ENCODE measurements around the gene ARPC5L.
"Not testable (repeated sequence)": the region's sequence is repeated elsewhere in the genome, so short reads cannot be mapped to it uniquely, and the experiment has no call there.

Gene ARPC5L

GRCh38 chr9:124861342-124862229, at the start of gene ARPC5L, which contains the start of gene RPL35:
Gene ARPC5L (plus strand): TSS chr9:124862130. CDS start chr9:124869291, 7,161 bp downstream.
Gene RPL35 (minus strand): TSS chr9:124861957. CDS start chr9:124861912, 45 bp downstream.
- peak; percentile 89 for DNase-seq (ENCODE audit: low spot score)

GRCh38 chr9:124812441-124812876, 49.5 kb upstream of the ARPC5L start:
- no peak for DNase-seq (ENCODE audit: low spot score)

- DNase-seq (ENCODE audit: low spot score) = no peak
Measured at GRCh38 chr9:124813041-124813440, 48.9 kb upstream of the ARPC5L start.

GRCh38 chr9:124813501-124814163, 48.3 kb upstream of the ARPC5L start:
- DNase-seq (ENCODE audit: low spot score) = no peak

- no peak for DNase-seq (ENCODE audit: low spot score)
Measured at GRCh38 chr9:124814164-124814535, 47.8 kb upstream of the ARPC5L start.

GRCh38 chr9:124815601-124816000, 46.3 kb upstream of the ARPC5L start:
- DNase-seq (ENCODE audit: low spot score) = no peak

GRCh38 chr9:124818431-124819281, 43.3 kb upstream of the ARPC5L start:
- no peak for DNase-seq (ENCODE audit: low spot score)

GRCh38 chr9:124820698-124821623, 41.0 kb upstream of the ARPC5L start:
- DNase-seq (ENCODE audit: low spot score) = no peak

GRCh38 chr9:124828489-124829333, 33.2 kb upstream of the ARPC5L start:
- no peak for DNase-seq (ENCODE audit: low spot score)

- no peak for DNase-seq (ENCODE audit: low spot score)
Measured at GRCh38 chr9:124829334-124829669, 32.6 kb upstream of the ARPC5L start.

GRCh38 chr9:124830593-124830992, 31.3 kb upstream of the ARPC5L start:
- no peak for DNase-seq (ENCODE audit: low spot score)

GRCh38 chr9:124831642-124832364, 30.1 kb upstream of the ARPC5L start:
- no peak for DNase-seq (ENCODE audit: low spot score)

- DNase-seq (ENCODE audit: low spot score) = no peak
Measured at GRCh38 chr9:124834591-124834990, 27.3 kb upstream of the ARPC5L start.

GRCh38 chr9:124835026-124835557, 26.8 kb upstream of the ARPC5L start:
- DNase-seq (ENCODE audit: low spot score) = no peak

GRCh38 chr9:124838132-124838531, 23.8 kb upstream of the ARPC5L start:
- not testable (repeated sequence) for DNase-seq (ENCODE audit: low spot score)

GRCh38 chr9:124838567-124839275, 23.2 kb upstream of the ARPC5L start:
- not testable (repeated sequence) for DNase-seq (ENCODE audit: low spot score)

- no peak for DNase-seq (ENCODE audit: low spot score)
Measured at GRCh38 chr9:124839612-124840299, 22.2 kb upstream of the ARPC5L start.

- no peak for DNase-seq (ENCODE audit: low spot score)
Measured at GRCh38 chr9:124840300-124840833, 21.6 kb upstream of the ARPC5L start.

Data from pons (tissue), 1 donor.